DND-41 (cell line): Measurements from ENCODE around the gene FLVCR2.

Experiments
- ATAC-seq: fragments of 200-7000 bp; cut with Tn5 transposase; 3 replicates; pipeline ENCODE4 v1.9.1; 2021; ENCODE audit warnings: low read depth; ENCODE audit not compliant: insufficient read depth
- DNase-seq: peaks from one replicate; pipeline ENCODE4 v3.0.0-alpha.2; 2020
- H2AFZ ChIP-seq: 2 replicates; pipeline ENCODE4 v1.6.0; 2012; ENCODE audit warnings: low read depth, low read length
- H3K27ac ChIP-seq: 2 replicates; pipeline ENCODE4 v1.5.1; 2012; ENCODE audit warnings: low read length, inconsistent platforms
- H3K27me3 ChIP-seq: fragments of 200-600 bp; sonication (generic); 2 replicates; pipeline ENCODE4 v1.6.0; 2012; ENCODE audit warnings: low read length, mild to moderate bottlenecking, inconsistent platforms; ENCODE audit not compliant: insufficient read depth, poor library complexity
- H3K36me3 ChIP-seq: 2 replicates; pipeline ENCODE4 v1.5.1; 2012; ENCODE audit warnings: low read length, inconsistent platforms; ENCODE audit not compliant: insufficient read depth
- H3K4me1 ChIP-seq: 2 replicates; pipeline ENCODE4 v1.5.1; 2012; ENCODE audit warnings: mild to moderate bottlenecking, low read length; ENCODE audit not compliant: insufficient read depth
- H3K4me2 ChIP-seq: 2 replicates; pipeline ENCODE4 v1.6.0; 2012; ENCODE audit warnings: mild to moderate bottlenecking, moderate library complexity, low read length, inconsistent platforms; ENCODE audit not compliant: insufficient read depth
- H3K4me3 ChIP-seq, 2 experiments: fragments of 200-600 bp in 1 of 2; shearing (Covaris generic) in 1 of 2; 2 replicates each; pipeline ENCODE4 v1.5.1; 2012 to 2016; ENCODE audit warnings: inconsistent platforms in 2 of 2, low read length in 2 of 2, mild to moderate bottlenecking in 2 of 2, low read depth in 1 of 2, moderate library complexity in 1 of 2
- H3K79me2 ChIP-seq: 2 replicates; pipeline ENCODE4 v1.6.0; 2012; ENCODE audit warnings: low read length, inconsistent platforms; ENCODE audit not compliant: insufficient read depth
- H3K9ac ChIP-seq: 2 replicates; pipeline ENCODE4 v1.6.0; 2012; ENCODE audit warnings: low read depth, mild to moderate bottlenecking, inconsistent platforms, low read length, moderate library complexity
- H3K9me3 ChIP-seq: 2 replicates; pipeline ENCODE4 v1.5.1; 2012; ENCODE audit warnings: low read length, moderate library complexity, mild to moderate bottlenecking, inconsistent platforms; ENCODE audit not compliant: insufficient read depth, severe bottlenecking
- H4K20me1 ChIP-seq: 2 replicates; pipeline ENCODE4 v1.6.0; 2012; ENCODE audit warnings: low read length; ENCODE audit not compliant: insufficient read depth
- CTCF ChIP-seq: IDR thresholded peaks from 2 replicates; pipeline ENCODE4 v1.5.1; 2012; ENCODE audit warnings: borderline replicate concordance, low read length, moderate library complexity, mild to moderate bottlenecking; ENCODE audit not compliant: poor library complexity, severe bottlenecking; ENCODE audit errors: extremely low read depth
- EZH2 ChIP-seq: IDR thresholded peaks from 3 replicates; pipeline ENCODE4 v1.6.1; 2012; ENCODE audit warnings: borderline replicate concordance, low read depth, mild to moderate bottlenecking, moderate library complexity, low read length, inconsistent platforms; ENCODE audit not compliant: severe bottlenecking

FLVCR2 gene

GRCh38 chr14:75630695-75631452 is 52.5 kb downstream of the FLVCR2 start:
- H3K4me1 ChIP-seq = no peaks in the 10 kb centered on the region
- ATAC-seq (no peak), DNase-seq (no peak)
- no peaks in the 10 kb centered on the region for H4K20me1 ChIP-seq
- no peaks in the 10 kb centered on the region for H3K9me3 ChIP-seq
- H3K9ac ChIP-seq = no peak overlapping the region
- no peak overlapping the region for H3K27ac ChIP-seq
- H3K79me2 ChIP-seq = no peaks in the 10 kb centered on the region
- H2AFZ ChIP-seq = no peak overlapping the region
- H3K4me2 ChIP-seq = no peak overlapping the region
- peaks cover 29% of the 10 kb centered on the region for H3K27me3 ChIP-seq
- H3K4me3 ChIP-seq = no peak overlapping the region
- TF ChIP-seq EZH2 (no peak), CTCF (no peak)
- H3K36me3 ChIP-seq = no peaks in the 10 kb centered on the region

- TF ChIP-seq EZH2 (no peak), CTCF (no peak)
- Histone ChIP-seq H3K4me3 (no peak overlapping the region), H3K36me3 (no peaks in the 10 kb centered on the region), H3K4me2 (no peak overlapping the region), H2AFZ (no peak overlapping the region), H3K4me1 (no peaks in the 10 kb centered on the region), H4K20me1 (no peaks in the 10 kb centered on the region), H3K79me2 (no peaks in the 10 kb centered on the region), H3K9ac (no peak overlapping the region), H3K9me3 (no peaks in the 10 kb centered on the region), H3K27ac (no peak overlapping the region), H3K27me3 (peaks cover 25% of the 10 kb centered on the region)
- DNase-seq (no peak), ATAC-seq (no peak)
These were observed 53.0 kb downstream of the FLVCR2 start for GRCh38 chr14:75631453-75631831.

GRCh38 chr14:75634848-75635247 is 56.4 kb downstream of the FLVCR2 start:
- Histone ChIP-seq H4K20me1 (no peaks in the 10 kb centered on the region), H3K9me3 (no peaks in the 10 kb centered on the region), H3K79me2 (no peaks in the 10 kb centered on the region), H3K27me3 (peaks cover 8% of the 10 kb centered on the region), H3K4me3 (no peak overlapping the region), H3K27ac (no peak overlapping the region), H3K9ac (no peak overlapping the region), H2AFZ (no peak overlapping the region), H3K4me2 (no peak overlapping the region), H3K36me3 (no peaks in the 10 kb centered on the region), H3K4me1 (no peaks in the 10 kb centered on the region)
- TF ChIP-seq CTCF (no peak), EZH2 (no peak)
- ATAC-seq = no peak
- DNase-seq = no peak
